Endothelial cell of umbilical vein (primary cell): ENCODE results near the gene ITPR1.

Experiments used
- GATA2 ChIP-seq: IDR thresholded peaks from 2 replicates; pipeline ENCODE4 v1.7.0; 2011; ENCODE audit warnings: low read depth, mild to moderate bottlenecking, moderate library complexity, mixed read lengths, low read length; ENCODE audit not compliant: insufficient read length, insufficient read depth
- MYC ChIP-seq: IDR thresholded peaks from one replicate; pipeline ENCODE4 v1.6.1; 2011; ENCODE audit warnings: mild to moderate bottlenecking, low read depth, low read length
- POLR2A ChIP-seq: IDR thresholded peaks from 2 replicates; pipeline ENCODE4 v1.6.1; 2012; ENCODE audit warnings: low read depth, mild to moderate bottlenecking, control low read depth, low read length
- POLR2AphosphoS5 ChIP-seq: IDR thresholded peaks from 2 replicates; pipeline ENCODE4 v1.6.1; 2012; ENCODE audit warnings: low read depth, mild to moderate bottlenecking, control low read depth, low read length, moderate library complexity; ENCODE audit not compliant: insufficient read depth
- TF ChIP-seq, protein P1 (sequence below), 2 donors: IDR thresholded peaks; 1 replicate in 1 of 2; 2 replicates in 1 of 2; pipeline ENCODE4 v1.5.1; 2011; ENCODE audit warnings: low read length in 2 of 2, mild to moderate bottlenecking in 2 of 2, moderate library complexity in 2 of 2, control low read depth in 1 of 2, inconsistent platforms in 1 of 2, low read depth in 1 of 2; ENCODE audit not compliant: insufficient read depth in 1 of 2; ENCODE audit errors: extremely low read depth in 1 of 2

DNA sequence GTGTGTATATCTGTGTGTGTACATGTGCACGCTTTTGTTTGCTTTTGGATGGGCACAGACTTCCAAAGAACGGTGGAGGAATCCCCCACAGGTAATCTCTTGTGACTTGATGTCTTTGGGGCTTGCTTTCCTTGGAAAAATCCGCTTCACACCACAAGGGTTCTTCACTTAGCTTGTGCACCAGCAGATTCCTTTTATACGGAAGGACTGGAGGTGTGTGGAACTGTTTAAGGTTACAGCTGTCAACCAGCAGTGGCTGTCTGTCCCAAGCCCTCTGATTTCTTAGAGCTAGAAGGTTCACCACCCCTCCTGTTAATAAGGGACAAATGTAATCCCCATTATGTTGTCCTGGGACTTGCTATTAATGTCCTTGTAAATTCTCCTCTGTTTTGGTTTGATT is 193.5 kb downstream of the ITPR1 start:
- TF ChIP-seq, protein P1, sequence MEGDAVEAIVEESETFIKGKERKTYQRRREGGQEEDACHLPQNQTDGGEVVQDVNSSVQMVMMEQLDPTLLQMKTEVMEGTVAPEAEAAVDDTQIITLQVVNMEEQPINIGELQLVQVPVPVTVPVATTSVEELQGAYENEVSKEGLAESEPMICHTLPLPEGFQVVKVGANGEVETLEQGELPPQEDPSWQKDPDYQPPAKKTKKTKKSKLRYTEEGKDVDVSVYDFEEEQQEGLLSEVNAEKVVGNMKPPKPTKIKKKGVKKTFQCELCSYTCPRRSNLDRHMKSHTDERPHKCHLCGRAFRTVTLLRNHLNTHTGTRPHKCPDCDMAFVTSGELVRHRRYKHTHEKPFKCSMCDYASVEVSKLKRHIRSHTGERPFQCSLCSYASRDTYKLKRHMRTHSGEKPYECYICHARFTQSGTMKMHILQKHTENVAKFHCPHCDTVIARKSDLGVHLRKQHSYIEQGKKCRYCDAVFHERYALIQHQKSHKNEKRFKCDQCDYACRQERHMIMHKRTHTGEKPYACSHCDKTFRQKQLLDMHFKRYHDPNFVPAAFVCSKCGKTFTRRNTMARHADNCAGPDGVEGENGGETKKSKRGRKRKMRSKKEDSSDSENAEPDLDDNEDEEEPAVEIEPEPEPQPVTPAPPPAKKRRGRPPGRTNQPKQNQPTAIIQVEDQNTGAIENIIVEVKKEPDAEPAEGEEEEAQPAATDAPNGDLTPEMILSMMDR (IDR thresholded peaks at IDR 0.05; ENCODE audit: extremely low read depth in 1 of 2, insufficient read depth in 1 of 2, low read depth in 1 of 2, low read length in 2 of 2), result no peak
- TF ChIP-seq POLR2A (no peak), GATA2 (no peak), POLR2AphosphoS5 (no peak), MYC (no peak)
